GM23338 (cell line): ENCODE data around the gene GNAZ. TPM values are rescaled to one million over a fixed set of nuclear protein-coding genes. Genes with fewer than 3 reads are reported as not detected.

Experiments
- ATAC-seq: fragments of 200-7000 bp; cut with Tn5 transposase; 3 replicates; pipeline ENCODE4 v1.9.1; 2020
- DNase-seq: peaks from one replicate; pipeline ENCODE4 v3.0.0-alpha.2; 2015; ENCODE audit warnings: low spot score
- H2AFZ ChIP-seq: fragments of 200-600 bp; sonication (generic); 2 replicates; pipeline ENCODE4 v1.8.0; 2016; ENCODE audit warnings: antibody characterized with exemption, mild to moderate bottlenecking, moderate library complexity
- H3F3A ChIP-seq: fragments of 200-600 bp; sonication (generic); replicated peaks from 2 replicates; pipeline ENCODE4 v1.8.0; 2017; ENCODE audit warnings: antibody characterized with exemption, mixed run types, low read depth
- H3K27ac ChIP-seq: fragments of 200-600 bp; sonication (generic); 2 replicates; pipeline ENCODE4 v1.6.1; 2016; ENCODE audit warnings: low read depth
- H3K27me3 ChIP-seq: fragments of 200-600 bp; sonication (generic); 2 replicates; pipeline ENCODE4 v1.8.0; 2016; ENCODE audit warnings: mild to moderate bottlenecking, mixed run types, moderate library complexity; ENCODE audit not compliant: insufficient read depth
- H3K36me3 ChIP-seq: fragments of 200-600 bp; sonication (generic); 2 replicates; pipeline ENCODE4 v1.8.0; 2016; ENCODE audit warnings: mild to moderate bottlenecking; ENCODE audit not compliant: insufficient read depth
- H3K4me1 ChIP-seq: fragments of 200-600 bp; sonication (generic); 2 replicates; pipeline ENCODE4 v1.8.0; 2016; ENCODE audit warnings: mild to moderate bottlenecking, moderate library complexity; ENCODE audit not compliant: insufficient read depth
- H3K4me2 ChIP-seq: fragments of 200-600 bp; sonication (generic); 2 replicates; pipeline ENCODE4 v1.7.1; 2017; ENCODE audit warnings: mixed run types
- H3K4me3 ChIP-seq: fragments of 200-600 bp; sonication (generic); 2 replicates; pipeline ENCODE4 v1.6.1; 2016; ENCODE audit warnings: mixed run types
- H3K79me2 ChIP-seq: fragments of 200-600 bp; sonication (generic); replicated peaks from 2 replicates; pipeline ENCODE4 v1.8.0; 2017; ENCODE audit warnings: mild to moderate bottlenecking; ENCODE audit not compliant: insufficient read depth
- H3K9me2 ChIP-seq: fragments of 200-600 bp; sonication (generic); 2 replicates; pipeline ENCODE4 v1.8.0; 2017; ENCODE audit not compliant: insufficient read depth
- H4K20me1 ChIP-seq: fragments of 200-600 bp; sonication (generic); replicated peaks from 2 replicates; pipeline ENCODE4 v1.8.0; 2017; ENCODE audit warnings: mild to moderate bottlenecking; ENCODE audit not compliant: insufficient read depth
- H3K27ac Mint-ChIP-seq: 2 replicates; pipeline ENCODE4 v1.8.0; 2020; ENCODE audit warnings: inconsistent platforms, mild to moderate bottlenecking, moderate library complexity, mixed read lengths
- H3K27me3 Mint-ChIP-seq: 3 replicates; pipeline ENCODE4 v1.8.0; 2022; ENCODE audit warnings: low read depth, mild to moderate bottlenecking, moderate library complexity, mixed read lengths, inconsistent platforms; ENCODE audit not compliant: insufficient read depth, poor library complexity
- H3K36me3 Mint-ChIP-seq: 3 replicates; pipeline ENCODE4 v1.8.0; 2021; ENCODE audit warnings: low read depth, mild to moderate bottlenecking, inconsistent platforms, moderate library complexity, mixed read lengths
- H3K4me1 Mint-ChIP-seq: 3 replicates; pipeline ENCODE4 v1.8.0; 2020; ENCODE audit warnings: mild to moderate bottlenecking, inconsistent platforms, mixed read lengths
- H3K4me3 Mint-ChIP-seq: 3 replicates; pipeline ENCODE4 v1.8.0; 2021; ENCODE audit warnings: moderate library complexity, mild to moderate bottlenecking, inconsistent platforms, mixed read lengths
- H3K9me3 Mint-ChIP-seq: 3 replicates; pipeline ENCODE4 v1.8.0; 2020; ENCODE audit warnings: moderate library complexity, mild to moderate bottlenecking, inconsistent platforms, mixed read lengths
- CREB1 ChIP-seq: fragments of 250-450 bp; sonication (Bioruptor Pico); IDR thresholded peaks from 2 replicates; pipeline ENCODE4 v1.5.0; 2020; ENCODE audit warnings: low read depth, mild to moderate bottlenecking, moderate library complexity
- CTCF ChIP-seq, 2 experiments: fragments of 200-600 bp in 1 of 2; sonication (generic) in 1 of 2; conservative IDR thresholded peaks; 2 replicates each; pipeline versions ENCODE4 v1.5.1 to v1.6.1; 2016 to 2017; ENCODE audit warnings: antibody characterized with exemption in 2 of 2, low read depth in 2 of 2, mild to moderate bottlenecking in 2 of 2, moderate library complexity in 1 of 2
- ETS1 ChIP-seq: IDR thresholded peaks from 2 replicates; pipeline ENCODE4 v1.6.1; 2016; ENCODE audit warnings: antibody characterized with exemption
- EZH2 ChIP-seq: fragments of 200-600 bp; sonication (generic); IDR thresholded peaks from one replicate; pipeline ENCODE4 v1.8.0; 2017; ENCODE audit warnings: antibody characterized with exemption, mild to moderate bottlenecking, low read depth; ENCODE audit not compliant: unreplicated experiment
- EZH2phosphoT487 ChIP-seq: fragments of 200-600 bp; sonication (generic); IDR thresholded peaks from one replicate; pipeline ENCODE4 v1.8.1; 2018; ENCODE audit warnings: antibody characterized with exemption; ENCODE audit not compliant: unreplicated experiment
- JUNB ChIP-seq: IDR thresholded peaks from one replicate; pipeline ENCODE4 v1.6.1; 2016; ENCODE audit warnings: antibody characterized with exemption; ENCODE audit not compliant: unreplicated experiment
- NANOG ChIP-seq: IDR thresholded peaks from 2 replicates; pipeline ENCODE4 v1.6.1; 2016; ENCODE audit warnings: antibody characterized with exemption, borderline replicate concordance
- POLR2AphosphoS5 ChIP-seq: IDR thresholded peaks from 2 replicates; pipeline ENCODE4 v1.6.1; 2016; ENCODE audit warnings: antibody characterized with exemption, low read depth
- REST ChIP-seq: IDR thresholded peaks from one replicate; pipeline ENCODE4 v1.6.1; 2018; ENCODE audit warnings: antibody characterized with exemption; ENCODE audit not compliant: unreplicated experiment
- STAT1 ChIP-seq: IDR thresholded peaks from one replicate; pipeline ENCODE4 v1.6.1; 2016; ENCODE audit warnings: antibody characterized with exemption; ENCODE audit not compliant: unreplicated experiment
- ZNF114 ChIP-seq: fragments of 250-450 bp; sonication (Bioruptor Pico); IDR thresholded peaks from 2 replicates; pipeline ENCODE4 v1.5.0; 2020; ENCODE audit warnings: mild to moderate bottlenecking, moderate library complexity
- ZNF331 ChIP-seq: fragments of 250-450 bp; sonication (Bioruptor Pico); IDR thresholded peaks from 2 replicates; pipeline ENCODE4 v1.5.0; 2020; ENCODE audit warnings: low read depth, mild to moderate bottlenecking, moderate library complexity
- polyA plus RNA-seq: library from polyadenylated mRNA; unstranded; fragments of >200 nt; fragmentation: Nextera tagmentation; extraction: Ambion mirVana; gene quantifications from 2 replicates; pipeline ENCODE4 v1.2.1, GENCODE V29; 2016
- total RNA-seq: library from RNA; depleted of rRNA; stranded (reverse); fragments of >200 nt; shearing (Covaris generic); gene quantifications from 2 replicates; pipeline ENCODE4 v1.2.3, GENCODE V29; 2014
- TF ChIP-seq, protein P1 (sequence below): fragments of 250-450 bp; sonication (Bioruptor Pico); IDR thresholded peaks from 2 replicates; pipeline ENCODE4 v1.5.0; 2020; ENCODE audit warnings: mild to moderate bottlenecking, moderate library complexity

The GNAZ gene
- total and polyA plus RNA-seq, 2 experiments from 2014 or later, result 2.9 to 11.1 TPM

- H3K27ac ChIP-seq, result no peak overlapping the region
- H3K4me1 Mint-ChIP-seq, result peaks cover 25% of the 10 kb centered on the region
- H3K27me3 Mint-ChIP-seq, result peaks cover 6% of the 10 kb centered on the region
- H3K9me3 Mint-ChIP-seq, result peaks cover 18% of the 10 kb centered on the region
- no peak overlapping the region for H3K4me3 Mint-ChIP-seq
- DNase-seq (no peak), ATAC-seq (no peak)
- no peaks in the 10 kb centered on the region for H4K20me1 ChIP-seq
- H3K4me2 ChIP-seq, result peak overlapping the region; percentile 60
- TF ChIP-seq EZH2 (no peak), POLR2AphosphoS5 (no peak), CREB1 (no peak), ZNF331 (CRISPR knock-in tag) (no peak), STAT1 (no peak), NANOG (no peak), JUNB (no peak), REST (no peak), CTCF (conservative IDR thresholded peaks at IDR 0.05; ENCODE audit: low read depth in 2 of 2) (no peak), ETS1 (no peak), EZH2phosphoT487 (no peak), ZNF114 (no peak)
- TF ChIP-seq, protein P1, sequence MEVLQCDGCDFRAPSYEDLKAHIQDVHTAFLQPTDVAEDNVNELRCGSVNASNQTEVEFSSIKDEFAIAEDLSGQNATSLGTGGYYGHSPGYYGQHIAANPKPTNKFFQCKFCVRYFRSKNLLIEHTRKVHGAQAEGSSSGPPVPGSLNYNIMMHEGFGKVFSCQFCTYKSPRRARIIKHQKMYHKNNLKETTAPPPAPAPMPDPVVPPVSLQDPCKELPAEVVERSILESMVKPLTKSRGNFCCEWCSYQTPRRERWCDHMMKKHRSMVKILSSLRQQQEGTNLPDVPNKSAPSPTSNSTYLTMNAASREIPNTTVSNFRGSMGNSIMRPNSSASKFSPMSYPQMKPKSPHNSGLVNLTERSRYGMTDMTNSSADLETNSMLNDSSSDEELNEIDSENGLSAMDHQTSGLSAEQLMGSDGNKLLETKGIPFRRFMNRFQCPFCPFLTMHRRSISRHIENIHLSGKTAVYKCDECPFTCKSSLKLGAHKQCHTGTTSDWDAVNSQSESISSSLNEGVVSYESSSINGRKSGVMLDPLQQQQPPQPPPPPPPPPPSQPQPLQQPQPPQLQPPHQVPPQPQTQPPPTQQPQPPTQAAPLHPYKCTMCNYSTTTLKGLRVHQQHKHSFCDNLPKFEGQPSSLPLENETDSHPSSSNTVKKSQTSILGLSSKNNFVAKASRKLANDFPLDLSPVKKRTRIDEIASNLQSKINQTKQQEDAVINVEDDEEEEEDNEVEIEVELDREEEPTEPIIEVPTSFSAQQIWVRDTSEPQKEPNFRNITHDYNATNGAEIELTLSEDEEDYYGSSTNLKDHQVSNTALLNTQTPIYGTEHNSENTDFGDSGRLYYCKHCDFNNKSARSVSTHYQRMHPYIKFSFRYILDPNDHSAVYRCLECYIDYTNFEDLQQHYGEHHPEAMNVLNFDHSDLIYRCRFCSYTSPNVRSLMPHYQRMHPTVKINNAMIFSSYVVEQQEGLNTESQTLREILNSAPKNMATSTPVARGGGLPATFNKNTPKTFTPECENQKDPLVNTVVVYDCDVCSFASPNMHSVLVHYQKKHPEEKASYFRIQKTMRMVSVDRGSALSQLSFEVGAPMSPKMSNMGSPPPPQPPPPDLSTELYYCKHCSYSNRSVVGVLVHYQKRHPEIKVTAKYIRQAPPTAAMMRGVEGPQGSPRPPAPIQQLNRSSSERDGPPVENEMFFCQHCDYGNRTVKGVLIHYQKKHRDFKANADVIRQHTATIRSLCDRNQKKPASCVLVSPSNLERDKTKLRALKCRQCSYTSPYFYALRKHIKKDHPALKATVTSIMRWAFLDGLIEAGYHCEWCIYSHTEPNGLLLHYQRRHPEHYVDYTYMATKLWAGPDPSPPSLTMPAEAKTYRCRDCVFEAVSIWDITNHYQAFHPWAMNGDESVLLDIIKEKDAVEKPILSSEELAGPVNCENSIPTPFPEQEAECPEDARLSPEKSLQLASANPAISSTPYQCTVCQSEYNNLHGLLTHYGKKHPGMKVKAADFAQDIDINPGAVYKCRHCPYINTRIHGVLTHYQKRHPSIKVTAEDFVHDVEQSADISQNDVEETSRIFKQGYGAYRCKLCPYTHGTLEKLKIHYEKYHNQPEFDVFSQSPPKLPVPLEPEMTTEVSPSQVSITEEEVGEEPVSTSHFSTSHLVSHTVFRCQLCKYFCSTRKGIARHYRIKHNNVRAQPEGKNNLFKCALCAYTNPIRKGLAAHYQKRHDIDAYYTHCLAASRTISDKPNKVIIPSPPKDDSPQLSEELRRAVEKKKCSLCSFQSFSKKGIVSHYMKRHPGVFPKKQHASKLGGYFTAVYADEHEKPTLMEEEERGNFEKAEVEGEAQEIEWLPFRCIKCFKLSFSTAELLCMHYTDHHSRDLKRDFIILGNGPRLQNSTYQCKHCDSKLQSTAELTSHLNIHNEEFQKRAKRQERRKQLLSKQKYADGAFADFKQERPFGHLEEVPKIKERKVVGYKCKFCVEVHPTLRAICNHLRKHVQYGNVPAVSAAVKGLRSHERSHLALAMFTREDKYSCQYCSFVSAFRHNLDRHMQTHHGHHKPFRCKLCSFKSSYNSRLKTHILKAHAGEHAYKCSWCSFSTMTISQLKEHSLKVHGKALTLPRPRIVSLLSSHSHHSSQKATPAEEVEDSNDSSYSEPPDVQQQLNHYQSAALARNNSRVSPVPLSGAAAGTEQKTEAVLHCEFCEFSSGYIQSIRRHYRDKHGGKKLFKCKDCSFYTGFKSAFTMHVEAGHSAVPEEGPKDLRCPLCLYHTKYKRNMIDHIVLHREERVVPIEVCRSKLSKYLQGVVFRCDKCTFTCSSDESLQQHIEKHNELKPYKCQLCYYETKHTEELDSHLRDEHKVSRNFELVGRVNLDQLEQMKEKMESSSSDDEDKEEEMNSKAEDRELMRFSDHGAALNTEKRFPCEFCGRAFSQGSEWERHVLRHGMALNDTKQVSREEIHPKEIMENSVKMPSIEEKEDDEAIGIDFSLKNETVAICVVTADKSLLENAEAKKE (CRISPR knock-in tag), result no peak
- no peaks in the 10 kb centered on the region for H3K27me3 ChIP-seq
- H3K36me3 ChIP-seq, result no peaks in the 10 kb centered on the region
- peaks cover 14% of the 10 kb centered on the region; the same call in 2 of the 3 replicates for H3K36me3 Mint-ChIP-seq
- H3F3A ChIP-seq, result no peaks in the 10 kb centered on the region
- H2AFZ ChIP-seq, result no peak overlapping the region
- H3K9me2 ChIP-seq, result peaks cover 10% of the 10 kb centered on the region; the same call in 1 of the 2 replicates
- peaks cover 27% of the 10 kb centered on the region for H3K4me1 ChIP-seq
- H3K4me3 ChIP-seq, result peak overlapping the region; percentile 4; the same call in 1 of the 2 replicates
- no peaks in the 10 kb centered on the region for H3K79me2 ChIP-seq
- no peak overlapping the region for H3K27ac Mint-ChIP-seq
Observed at GRCh38 chr22:23045461-23045860, 24.9 kb upstream of the GNAZ start.
